ENCODE results near the gene NOP10. TPM values are rescaled to one million over a fixed set of nuclear protein-coding genes. Genes with fewer than 3 reads are reported as not detected.
A peak's percentile ranks its signal among the peaks of the same experiment; 100 is the strongest.

Gene NOP10
- total RNA-seq, 3 donors from 2014 or later (not counting 1 experiment from before 2014, with no cell fraction given) = 56.6 to 69.9 (median 56.7) TPM

GRCh38 chr15:34318277-34319079, 24.5 kb downstream of the NOP10 start:
- 4% methylated on average over 8 of the region's 10 CpGs for WGBS (ENCODE audit: insufficient coverage)
- ATAC-seq = peak; percentile 64 to 75 (median 73)
- no peak for TF ChIP-seq CTCF (IDR thresholded peaks at IDR 0.05)

DNA sequence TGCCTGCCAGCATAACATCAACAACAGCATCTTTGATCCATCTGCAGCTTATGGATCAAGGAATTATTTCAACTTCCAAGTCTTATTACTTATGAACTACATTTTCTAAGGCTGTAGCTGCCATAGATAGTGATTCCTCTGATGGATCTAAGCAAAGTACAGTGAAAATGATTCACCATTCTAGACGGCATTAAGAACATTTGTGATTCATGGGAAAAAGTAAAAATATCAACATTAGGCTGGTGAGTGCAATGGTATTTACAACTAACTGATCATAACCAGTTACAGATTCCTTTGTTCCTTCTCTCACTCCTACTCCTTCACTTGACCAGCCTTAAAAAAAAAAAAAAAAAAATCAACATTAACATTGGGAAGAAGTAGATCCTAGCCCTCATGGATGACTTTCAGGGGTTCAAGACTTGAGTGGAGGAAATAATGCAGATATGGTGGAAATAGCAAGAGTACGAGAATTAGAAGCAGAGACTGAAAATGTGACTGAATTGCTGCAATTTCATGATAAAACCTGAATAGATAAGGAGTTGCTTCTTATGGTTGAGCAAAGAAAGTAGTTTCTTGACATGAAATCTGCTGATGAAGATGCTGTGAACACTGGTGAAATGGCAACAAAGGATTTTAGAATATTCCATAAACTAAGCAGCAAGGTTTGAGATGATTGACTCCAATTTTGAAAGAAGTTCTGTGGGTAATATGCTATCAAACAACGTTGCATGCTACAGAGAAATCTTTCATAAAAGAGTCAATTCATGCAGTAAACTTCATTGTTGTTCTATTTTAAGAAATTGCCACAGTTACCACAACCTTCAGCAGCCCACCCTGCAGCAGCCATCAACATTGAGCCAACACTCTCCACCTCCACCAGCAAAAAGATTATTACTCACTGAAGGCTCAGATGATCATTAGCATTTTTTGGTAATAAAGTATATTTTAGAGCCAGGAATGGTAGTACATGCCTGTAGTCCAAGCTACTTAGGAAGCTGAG, 28.1 kb downstream of the NOP10 start:
- Mint-ChIP-seq H3K27me3 (ENCODE audit: low read depth in 2 of 2) (no peaks in the 10 kb centered on the region), H3K4me1 (peaks cover 35 to 42% of the 10 kb centered on the region in 2 donors), H3K9me3 (no peaks in the 10 kb centered on the region), H3K36me3 (peaks cover 5% of the 10 kb centered on the region), H3K27ac (no peak overlapping the region), H3K4me3 (no peak overlapping the region)
- 64% methylated on average over 3 of the region's 3 CpGs for WGBS (ENCODE audit: insufficient coverage)
- Histone ChIP-seq H3K9me3 (ENCODE audit: control insufficient read depth, insufficient read depth, low read length) (no peaks in the 10 kb centered on the region), H3K36me3 (ENCODE audit: control insufficient read depth, insufficient read depth, low read length) (no peaks in the 10 kb centered on the region), H3K27me3 (ENCODE audit: control insufficient read depth, insufficient read depth, low read length) (no peaks in the 10 kb centered on the region), H3K4me3 (ENCODE audit: low read length) (no peak overlapping the region), H3K4me1 (ENCODE audit: control insufficient read depth, insufficient read depth, low read length) (peaks cover 17% of the 10 kb centered on the region), H3K27ac (ENCODE audit: low read length) (no peak overlapping the region)
- ATAC-seq = no peak
- intact Hi-C loops (cut with micrococcal nuclease) = no loop called here
- DNase-seq = no peak
- TF ChIP-seq CTCF (IDR thresholded peaks at IDR 0.05) = no peak

More at GRCh38 chr15:34318277-34319079, 24.5 kb downstream of the NOP10 start:
- H3K36me3 ChIP-seq (ENCODE audit: control insufficient read depth, insufficient read depth, low read length) = no peaks in the 10 kb centered on the region
- DNase-seq = peak in 1 of 2 donors; percentile 59
- Mint-ChIP-seq H3K4me1 (peaks cover 32 to 34% of the 10 kb centered on the region in 2 donors), H3K4me3 (peak overlapping the region; percentile 96), H3K36me3 (peaks cover 5% of the 10 kb centered on the region), H3K27ac (peak overlapping the region; percentile 76 to 89), H3K9me3 (no peaks in the 10 kb centered on the region), H3K27me3 (ENCODE audit: low read depth in 2 of 2) (no peaks in the 10 kb centered on the region)
- H3K4me1 ChIP-seq (ENCODE audit: control insufficient read depth, insufficient read depth, low read length) = peaks cover 17% of the 10 kb centered on the region
- intact Hi-C loops (cut with micrococcal nuclease) = no loop called here
- H3K9me3 ChIP-seq (ENCODE audit: control insufficient read depth, insufficient read depth, low read length) = no peaks in the 10 kb centered on the region
- no peaks in the 10 kb centered on the region for H3K27me3 ChIP-seq (ENCODE audit: control insufficient read depth, insufficient read depth, low read length)
- H3K4me3 ChIP-seq (ENCODE audit: low read length) = peak overlapping the region; percentile 50
- H3K27ac ChIP-seq (ENCODE audit: low read length) = no peak overlapping the region

- intact Hi-C loops (cut with micrococcal nuclease) = no loop called here
- H3K4me1 ChIP-seq (ENCODE audit: control insufficient read depth, insufficient read depth, low read length) = no peaks in the 10 kb centered on the region
- Mint-ChIP-seq H3K4me1 (peaks cover 21 to 25% of the 10 kb centered on the region in 2 donors), H3K27me3 (ENCODE audit: low read depth in 2 of 2) (no peaks in the 10 kb centered on the region), H3K9me3 (no peaks in the 10 kb centered on the region), H3K36me3 (peaks cover 5% of the 10 kb centered on the region), H3K4me3 (no peak overlapping the region), H3K27ac (no peak overlapping the region)
- ATAC-seq = no peak
- H3K27me3 ChIP-seq (ENCODE audit: control insufficient read depth, insufficient read depth, low read length) = no peaks in the 10 kb centered on the region
- WGBS (ENCODE audit: insufficient coverage) = 80% methylated on average over 1 of the region's 1 CpG
- H3K9me3 ChIP-seq (ENCODE audit: control insufficient read depth, insufficient read depth, low read length) = no peaks in the 10 kb centered on the region
- TF ChIP-seq CTCF (IDR thresholded peaks at IDR 0.05) = no peak
- no peak overlapping the region for H3K4me3 ChIP-seq (ENCODE audit: low read length)
- no peaks in the 10 kb centered on the region for H3K36me3 ChIP-seq (ENCODE audit: control insufficient read depth, insufficient read depth, low read length)
- H3K27ac ChIP-seq (ENCODE audit: low read length) = no peak overlapping the region
- no peak for DNase-seq
Measured at GRCh38 chr15:34311563-34311962, 31.4 kb downstream of the NOP10 start.

Data from natural killer cell (primary cell).